Chondrocyte (in vitro differentiated cells): ENCODE results near the gene KYNU. TPM values are rescaled to one million over a fixed set of nuclear protein-coding genes. Genes with fewer than 3 reads are reported as not detected.

Experiments
- DNase-seq: peaks from one replicate; pipeline ENCODE4 v3.0.0; 2021; ENCODE audit warnings: mixed read lengths, low spot score
- H3K27ac Mint-ChIP-seq: one replicate; pipeline ENCODE4 v1.8.0; 2021; ENCODE audit warnings: mild to moderate bottlenecking, moderate library complexity, mixed read lengths; ENCODE audit not compliant: unreplicated experiment
- H3K27me3 Mint-ChIP-seq: 2 replicates; pipeline ENCODE4 v1.8.0; 2021; ENCODE audit warnings: low read depth, mixed read lengths
- H3K36me3 Mint-ChIP-seq: 2 replicates; pipeline ENCODE4 v1.8.0; 2021; ENCODE audit warnings: low read depth, mixed read lengths
- H3K4me1 Mint-ChIP-seq: 2 replicates; pipeline ENCODE4 v1.8.0; 2021; ENCODE audit warnings: low read depth, mild to moderate bottlenecking, mixed read lengths
- H3K4me3 Mint-ChIP-seq: one replicate; pipeline ENCODE4 v1.8.0; 2021; ENCODE audit warnings: mild to moderate bottlenecking, moderate library complexity, mixed read lengths; ENCODE audit not compliant: unreplicated experiment
- H3K9me3 Mint-ChIP-seq: 2 replicates; pipeline ENCODE4 v1.8.0; 2021; ENCODE audit warnings: low read depth, mixed read lengths
- CTCF ChIP-seq: fragments of 200-600 bp; sonication (generic); IDR thresholded peaks from 2 replicates; pipeline ENCODE4 v1.5.0; 2021; ENCODE audit warnings: antibody characterized with exemption, mild to moderate bottlenecking, moderate library complexity
- total RNA-seq: library from RNA; stranded (reverse); gene quantifications from 3 replicates; pipeline ENCODE4 v1.2.1, GENCODE V29; 2021

Gene KYNU
- total RNA-seq, 1 donor from 2014 or later: not detected

- H3K4me1 Mint-ChIP-seq: no peaks in the 10 kb centered on the region
- peaks cover under 1% of the 10 kb centered on the region for H3K36me3 Mint-ChIP-seq
- no peaks in the 10 kb centered on the region for H3K9me3 Mint-ChIP-seq
- H3K27ac Mint-ChIP-seq: no peak overlapping the region
- no peak overlapping the region for H3K4me3 Mint-ChIP-seq
- no peaks in the 10 kb centered on the region for H3K27me3 Mint-ChIP-seq
- no peak for TF ChIP-seq CTCF
- no peak for DNase-seq
These were observed 33.7 kb upstream of the KYNU start for GRCh38 chr2:142843731-142844130.

DNA sequence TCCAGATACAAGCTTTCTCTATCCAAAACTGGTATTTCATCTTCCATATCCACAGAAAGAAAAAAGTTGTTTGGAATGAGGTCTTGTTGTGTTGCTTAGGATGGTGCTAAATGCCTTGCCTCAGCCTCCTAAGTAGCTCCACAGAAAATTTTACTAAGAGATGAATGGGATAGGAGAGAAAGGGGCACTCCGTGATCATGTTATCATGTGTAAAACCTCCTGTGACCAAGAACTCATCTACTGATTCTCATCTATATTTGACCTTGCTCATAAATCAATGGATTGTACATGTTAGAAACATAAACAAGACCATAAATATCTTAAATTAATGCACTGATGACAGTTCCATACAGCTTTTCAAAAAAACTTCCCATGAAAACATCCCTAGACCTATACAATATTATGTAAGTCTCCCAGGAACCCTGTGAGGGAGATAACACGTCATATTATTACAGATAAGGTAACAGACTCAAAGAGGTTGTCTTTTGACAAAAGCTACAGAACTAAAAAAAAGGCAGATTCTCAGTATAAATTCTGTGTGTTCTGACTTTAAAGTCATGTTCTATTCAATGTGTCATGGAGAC lies 29.3 kb upstream of the KYNU start:
- H3K4me3 Mint-ChIP-seq: no peak overlapping the region
- no peak for TF ChIP-seq CTCF
- DNase-seq: no peak
- no peak overlapping the region for H3K27ac Mint-ChIP-seq
- no peaks in the 10 kb centered on the region for H3K9me3 Mint-ChIP-seq
- no peaks in the 10 kb centered on the region for H3K27me3 Mint-ChIP-seq
- H3K4me1 Mint-ChIP-seq: peaks cover 5% of the 10 kb centered on the region
- no peaks in the 10 kb centered on the region for H3K36me3 Mint-ChIP-seq

GRCh38 chr2:142849820-142850219 lies 27.6 kb upstream of the KYNU start:
- Mint-ChIP-seq H3K27me3 (no peaks in the 10 kb centered on the region), H3K4me3 (no peak overlapping the region), H3K4me1 (peaks cover 5% of the 10 kb centered on the region), H3K27ac (no peak overlapping the region), H3K9me3 (no peaks in the 10 kb centered on the region), H3K36me3 (no peaks in the 10 kb centered on the region)
- no peak for TF ChIP-seq CTCF
- no peak for DNase-seq

DNA sequence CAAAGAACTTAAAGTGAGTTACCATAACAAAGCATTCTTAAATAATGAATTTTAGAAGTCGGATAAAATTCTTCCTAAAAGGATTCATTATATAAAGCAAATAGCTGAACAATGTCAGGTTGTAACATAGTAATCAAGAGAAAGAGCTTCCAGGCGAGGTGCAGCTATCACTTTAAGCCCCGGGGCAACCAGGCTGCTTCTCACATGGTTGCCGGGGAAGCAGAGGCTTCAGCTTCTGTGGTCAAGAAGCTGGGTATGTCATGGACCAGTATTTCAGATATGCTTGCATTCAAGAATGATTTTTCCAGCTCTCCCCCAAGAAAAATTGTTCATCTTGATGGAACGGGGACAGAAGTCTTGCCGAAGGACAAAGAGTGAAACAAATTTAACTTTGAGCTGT lies 23.6 kb upstream of the KYNU start:
- no peak for TF ChIP-seq CTCF
- no peak overlapping the region for H3K27ac Mint-ChIP-seq
- no peak overlapping the region for H3K4me3 Mint-ChIP-seq
- no peaks in the 10 kb centered on the region for H3K27me3 Mint-ChIP-seq
- H3K4me1 Mint-ChIP-seq: peaks cover 15% of the 10 kb centered on the region
- DNase-seq: no peak
- no peaks in the 10 kb centered on the region for H3K36me3 Mint-ChIP-seq
- H3K9me3 Mint-ChIP-seq: no peaks in the 10 kb centered on the region

GRCh38 chr2:142857256-142858164 lies 20.0 kb upstream of the KYNU start:
- Mint-ChIP-seq H3K27me3 (no peaks in the 10 kb centered on the region), H3K9me3 (no peaks in the 10 kb centered on the region), H3K4me1 (peaks cover 13% of the 10 kb centered on the region), H3K36me3 (no peaks in the 10 kb centered on the region), H3K27ac (no peak overlapping the region), H3K4me3 (no peak overlapping the region)
- TF ChIP-seq CTCF: no peak
- DNase-seq: no peak
